Bronchial epithelial cell (primary cell): Measurements from ENCODE around the gene PTH2. TPM values are rescaled to one million over a fixed set of nuclear protein-coding genes. Genes with fewer than 3 reads are reported as not detected.
A peak's percentile ranks its signal among the peaks of the same experiment; 100 is the strongest.

Experiments
- DNase-seq: peaks from one replicate; pipeline ENCODE4 v3.0.0-alpha.2; 2010; ENCODE audit warnings: low read depth
- FAIRE-seq: peaks from 2 replicates; lab custom pipeline; 2011; peaks lifted over from hg19 to GRCh38; lab: Jason Lieb, UNC
- H3K27me3 ChIP-seq: 2 replicates; pipeline ENCODE4 v1.5.1; 2011; ENCODE audit warnings: low read length; ENCODE audit not compliant: control insufficient read depth, insufficient read depth
- H3K36me3 ChIP-seq: 2 replicates; pipeline ENCODE4 v1.5.1; 2011; ENCODE audit warnings: low read length; ENCODE audit not compliant: control insufficient read depth, insufficient read depth
- H3K4me3 ChIP-seq: 2 replicates; pipeline ENCODE4 v1.5.1; 2011; ENCODE audit warnings: mild to moderate bottlenecking, low read depth, low read length, control low read depth
- CTCF ChIP-seq: IDR thresholded peaks from 2 replicates; pipeline ENCODE4 v1.5.1; 2011; ENCODE audit warnings: mild to moderate bottlenecking, moderate library complexity, low read length, control low read depth, inconsistent platforms; ENCODE audit not compliant: insufficient read depth, severe bottlenecking
- total RNA-seq: library from RNA; depleted of rRNA; stranded (reverse); fragments of >200 nt; gene quantifications from 2 replicates; pipeline ENCODE4 v1.2.1, GENCODE V29; 2014

The PTH2 gene
- total RNA-seq, 1 donor from 2014 or later, result not detected

GRCh38 chr19:49435670-49436069, 12.4 kb upstream of the PTH2 start:
- no peak for FAIRE-seq
- no peak for TF ChIP-seq CTCF
- H3K27me3 ChIP-seq, result peaks cover 55% of the 10 kb centered on the region
- H3K36me3 ChIP-seq, result no peaks in the 10 kb centered on the region
- DNase-seq, result no peak
- no peak overlapping the region for H3K4me3 ChIP-seq

- peak; percentile 18 for FAIRE-seq
- Histone ChIP-seq H3K27me3 (peaks cover 51% of the 10 kb centered on the region), H3K4me3 (no peak overlapping the region), H3K36me3 (no peaks in the 10 kb centered on the region)
- no peak for TF ChIP-seq CTCF
- DNase-seq, result no peak
Measured at GRCh38 chr19:49434907-49435583, 11.8 kb upstream of the PTH2 start.

- no peak for DNase-seq
- no peak for FAIRE-seq
- no peak overlapping the region for H3K4me3 ChIP-seq
- no peak for TF ChIP-seq CTCF
- H3K36me3 ChIP-seq, result no peaks in the 10 kb centered on the region
- peaks cover 47% of the 10 kb centered on the region for H3K27me3 ChIP-seq
Measured at GRCh38 chr19:49433240-49433901, 10.1 kb upstream of the PTH2 start.

- no peak overlapping the region for H3K4me3 ChIP-seq
- H3K36me3 ChIP-seq, result no peaks in the 10 kb centered on the region
- H3K27me3 ChIP-seq, result peaks cover 41% of the 10 kb centered on the region
- FAIRE-seq (no peak), DNase-seq (no peak)
- no peak for TF ChIP-seq CTCF
Measured at GRCh38 chr19:49432141-49433073, 9.2 kb upstream of the PTH2 start.

- no peak for TF ChIP-seq CTCF
- Histone ChIP-seq H3K36me3 (no peaks in the 10 kb centered on the region), H3K4me3 (no peak overlapping the region), H3K27me3 (peaks cover 37% of the 10 kb centered on the region)
- FAIRE-seq, result no peak
- no peak for DNase-seq
Measured at GRCh38 chr19:49431330-49431749, 8.1 kb upstream of the PTH2 start.
